HG02943 (cell line): ENCODE data around the gene CDC42EP5.

Experiments used
- ATAC-seq: cut with Tn5 transposase; IDR thresholded peaks from one replicate; pipeline ENCODE4 v1.9.1; 2021; ENCODE audit warnings: mild to moderate bottlenecking, low read depth, moderate library complexity; ENCODE audit not compliant: unreplicated experiment

Gene CDC42EP5

GRCh38 chr19:54415208-54415900, 57.7 kb downstream of the CDC42EP5 start, which contains the start of gene TTYH1:
TSS of gene TTYH1 (plus strand) at chr19:54415464. CDS start at chr19:54415553, 89 bp downstream.
- ATAC-seq = no peak
